Mesothelial cell of epicardium (in vitro differentiated cells): ENCODE results near the gene ABCG4. TPM values are rescaled to one million over a fixed set of nuclear protein-coding genes. Genes with fewer than 3 reads are reported as not detected.
"Not testable (repeated sequence)": the region's sequence is repeated elsewhere in the genome, so short reads cannot be mapped to it uniquely, and the experiment has no call there.

Experiments
- DNase-seq, 2 experiments: peaks; one replicate each; pipeline ENCODE4 v3.0.0; 2021; ENCODE audit warnings: low spot score in 2 of 2; ENCODE audit not compliant: unreplicated experiment in 2 of 2
- H3K27ac Mint-ChIP-seq: 2 replicates; pipeline ENCODE4 v1.8.0; 2021; ENCODE audit warnings: mixed read lengths
- H3K27me3 Mint-ChIP-seq: 2 replicates; pipeline ENCODE4 v1.8.0; 2021; ENCODE audit warnings: low read depth, mixed read lengths
- H3K36me3 Mint-ChIP-seq: 2 replicates; pipeline ENCODE4 v1.8.0; 2021; ENCODE audit warnings: mixed read lengths
- H3K4me1 Mint-ChIP-seq: 2 replicates; pipeline ENCODE4 v1.8.0; 2021; ENCODE audit warnings: mixed read lengths
- H3K4me3 Mint-ChIP-seq: 2 replicates; pipeline ENCODE4 v1.8.0; 2021; ENCODE audit warnings: mild to moderate bottlenecking, moderate library complexity, mixed read lengths
- H3K9me3 Mint-ChIP-seq: 2 replicates; pipeline ENCODE4 v1.8.0; 2021; ENCODE audit warnings: mixed read lengths
- total RNA-seq: library from RNA; stranded (reverse); gene quantifications from 3 replicates; pipeline ENCODE4 v1.2.1, GENCODE V29; 2021
- TF ChIP-seq, protein P1 (sequence below): fragments of 200-600 bp; sonication (generic); IDR thresholded peaks from one replicate; pipeline ENCODE4 v1.5.0; 2021; ENCODE audit warnings: antibody characterized with exemption; ENCODE audit not compliant: unreplicated experiment

ABCG4 gene
- total RNA-seq, 1 donor from 2014 or later = 2.6 TPM

DNA sequence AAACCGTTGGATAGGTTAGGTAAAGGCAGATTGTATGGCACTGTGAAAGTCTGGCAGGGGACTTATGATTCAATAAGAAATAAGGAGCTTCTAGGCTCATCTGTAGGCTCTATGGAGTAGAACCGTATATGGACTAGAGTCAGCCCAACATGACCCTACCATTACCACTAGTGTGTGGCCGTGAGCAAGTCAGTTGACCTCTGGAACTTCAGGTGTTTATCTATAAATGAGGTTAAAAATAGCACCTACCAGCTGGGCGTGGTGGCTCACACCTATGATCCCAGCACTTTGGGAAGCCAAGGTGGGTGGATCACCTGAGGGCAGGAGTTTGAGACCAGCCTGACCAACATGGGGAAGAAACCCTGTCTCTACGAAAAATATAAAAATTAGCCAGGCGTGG lies 23.0 kb upstream of the ABCG4 start:
- no peak overlapping the region for H3K4me3 Mint-ChIP-seq
- DNase-seq = no peak
- peaks cover 14% of the 10 kb centered on the region for H3K4me1 Mint-ChIP-seq
- TF ChIP-seq, protein P1, sequence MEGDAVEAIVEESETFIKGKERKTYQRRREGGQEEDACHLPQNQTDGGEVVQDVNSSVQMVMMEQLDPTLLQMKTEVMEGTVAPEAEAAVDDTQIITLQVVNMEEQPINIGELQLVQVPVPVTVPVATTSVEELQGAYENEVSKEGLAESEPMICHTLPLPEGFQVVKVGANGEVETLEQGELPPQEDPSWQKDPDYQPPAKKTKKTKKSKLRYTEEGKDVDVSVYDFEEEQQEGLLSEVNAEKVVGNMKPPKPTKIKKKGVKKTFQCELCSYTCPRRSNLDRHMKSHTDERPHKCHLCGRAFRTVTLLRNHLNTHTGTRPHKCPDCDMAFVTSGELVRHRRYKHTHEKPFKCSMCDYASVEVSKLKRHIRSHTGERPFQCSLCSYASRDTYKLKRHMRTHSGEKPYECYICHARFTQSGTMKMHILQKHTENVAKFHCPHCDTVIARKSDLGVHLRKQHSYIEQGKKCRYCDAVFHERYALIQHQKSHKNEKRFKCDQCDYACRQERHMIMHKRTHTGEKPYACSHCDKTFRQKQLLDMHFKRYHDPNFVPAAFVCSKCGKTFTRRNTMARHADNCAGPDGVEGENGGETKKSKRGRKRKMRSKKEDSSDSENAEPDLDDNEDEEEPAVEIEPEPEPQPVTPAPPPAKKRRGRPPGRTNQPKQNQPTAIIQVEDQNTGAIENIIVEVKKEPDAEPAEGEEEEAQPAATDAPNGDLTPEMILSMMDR = no peak
- H3K27ac Mint-ChIP-seq = no peak overlapping the region
- H3K36me3 Mint-ChIP-seq = peaks cover 9% of the 10 kb centered on the region
- no peaks in the 10 kb centered on the region for H3K9me3 Mint-ChIP-seq
- no peaks in the 10 kb centered on the region for H3K27me3 Mint-ChIP-seq

- Mint-ChIP-seq H3K4me3 (no peak overlapping the region), H3K4me1 (peaks cover 11% of the 10 kb centered on the region), H3K27ac (peak overlapping the region; percentile 5), H3K36me3 (peaks cover 13% of the 10 kb centered on the region), H3K27me3 (no peaks in the 10 kb centered on the region), H3K9me3 (no peaks in the 10 kb centered on the region)
- TF ChIP-seq, protein P1 = no peak
- DNase-seq = no peak
These were observed 22.1 kb upstream of the ABCG4 start for GRCh38 chr11:119126675-119127268.

DNA sequence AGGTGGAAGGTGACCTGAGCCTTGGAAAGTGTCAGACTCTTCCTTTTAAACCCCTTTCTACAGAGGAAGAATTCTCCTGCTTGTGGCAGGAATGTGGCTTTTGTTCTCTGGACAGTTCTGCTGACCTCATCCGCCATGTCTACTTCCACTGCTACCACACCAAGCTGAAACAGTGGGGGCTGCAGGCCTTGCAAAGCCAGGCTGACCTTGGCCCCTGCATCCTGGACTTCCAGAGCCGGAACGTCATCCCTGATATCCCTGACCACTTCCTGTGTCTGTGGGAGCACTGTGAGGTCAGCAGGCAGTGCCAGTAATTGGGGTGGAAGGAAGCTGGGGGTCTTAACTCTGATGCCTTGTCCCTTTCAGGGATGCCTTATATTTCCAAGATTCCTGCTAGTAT lies 18.2 kb upstream of the ABCG4 start:
- peaks cover 23% of the 10 kb centered on the region for H3K36me3 Mint-ChIP-seq
- H3K4me3 Mint-ChIP-seq = no peak overlapping the region
- no peak overlapping the region for H3K27ac Mint-ChIP-seq
- no peaks in the 10 kb centered on the region for H3K27me3 Mint-ChIP-seq
- DNase-seq = no peak
- no peaks in the 10 kb centered on the region for H3K4me1 Mint-ChIP-seq
- TF ChIP-seq, protein P1 = no peak
- no peaks in the 10 kb centered on the region for H3K9me3 Mint-ChIP-seq

GRCh38 chr11:119134389-119134978 lies 14.4 kb upstream of the ABCG4 start:
- TF ChIP-seq, protein P1 = peak; percentile 36
- no peak for DNase-seq
- no peak overlapping the region for H3K27ac Mint-ChIP-seq
- peaks cover 9% of the 10 kb centered on the region for H3K27me3 Mint-ChIP-seq
- H3K4me1 Mint-ChIP-seq = no peaks in the 10 kb centered on the region
- peaks cover 23% of the 10 kb centered on the region for H3K36me3 Mint-ChIP-seq
- H3K4me3 Mint-ChIP-seq = no peak overlapping the region
- H3K9me3 Mint-ChIP-seq = no peaks in the 10 kb centered on the region

GRCh38 chr11:119139276-119139675 lies 9.6 kb upstream of the ABCG4 start:
- not testable (repeated sequence) for H3K9me3 Mint-ChIP-seq

GRCh38 chr11:119144825-119145486 lies 3.9 kb upstream of the ABCG4 start:
- H3K36me3 Mint-ChIP-seq = no peaks in the 10 kb centered on the region
- TF ChIP-seq, protein P1 = peak; percentile 71
- no peaks in the 10 kb centered on the region for H3K9me3 Mint-ChIP-seq
- no peak overlapping the region for H3K27ac Mint-ChIP-seq
- H3K27me3 Mint-ChIP-seq = peaks cover 50% of the 10 kb centered on the region
- no peak overlapping the region for H3K4me3 Mint-ChIP-seq
- peak in 1 of 2 experiments; percentile 56 for DNase-seq
- H3K4me1 Mint-ChIP-seq = peaks cover 2% of the 10 kb centered on the region

More at GRCh38 chr11:119139276-119139675, 9.6 kb upstream of the ABCG4 start:
- not testable (repeated sequence) for H3K4me1 Mint-ChIP-seq, H3K36me3 Mint-ChIP-seq, H3K27ac Mint-ChIP-seq, H3K4me3 Mint-ChIP-seq, DNase-seq
- H3K27me3 Mint-ChIP-seq = peaks cover 16% of the 10 kb centered on the region
